Stimulated activated naive CD8-positive, alpha-beta T cell treated with anti-CD3 and anti-CD28 coated beads, Interleukin-15, Interleukin-2, amounts not matched to agents 100 ng/mL and 50 ng/mL, for 24 hours (primary cell): ENCODE measurements around the gene SCPEP1.
"Not testable (repeated sequence)": the region's sequence is repeated elsewhere in the genome, so short reads cannot be mapped to it uniquely, and the experiment has no call there.

Experiments
- H3K27ac Mint-ChIP-seq: one replicate; pipeline ENCODE4 v1.8.0; 2021; ENCODE audit warnings: mild to moderate bottlenecking, mixed read lengths
- H3K27me3 Mint-ChIP-seq: one replicate; pipeline ENCODE4 v1.8.0; 2021; ENCODE audit warnings: mixed read lengths
- H3K36me3 Mint-ChIP-seq: one replicate; pipeline ENCODE4 v1.8.0; 2021; ENCODE audit warnings: low read depth, mixed read lengths
- H3K4me1 Mint-ChIP-seq: one replicate; pipeline ENCODE4 v1.8.0; 2021; ENCODE audit warnings: low read depth, mixed read lengths
- H3K4me3 Mint-ChIP-seq: one replicate; pipeline ENCODE4 v1.8.0; 2021; ENCODE audit warnings: mild to moderate bottlenecking, mixed read lengths
- H3K9me3 Mint-ChIP-seq: one replicate; pipeline ENCODE4 v1.8.0; 2021; ENCODE audit warnings: mixed read lengths

SCPEP1 gene, protein sequence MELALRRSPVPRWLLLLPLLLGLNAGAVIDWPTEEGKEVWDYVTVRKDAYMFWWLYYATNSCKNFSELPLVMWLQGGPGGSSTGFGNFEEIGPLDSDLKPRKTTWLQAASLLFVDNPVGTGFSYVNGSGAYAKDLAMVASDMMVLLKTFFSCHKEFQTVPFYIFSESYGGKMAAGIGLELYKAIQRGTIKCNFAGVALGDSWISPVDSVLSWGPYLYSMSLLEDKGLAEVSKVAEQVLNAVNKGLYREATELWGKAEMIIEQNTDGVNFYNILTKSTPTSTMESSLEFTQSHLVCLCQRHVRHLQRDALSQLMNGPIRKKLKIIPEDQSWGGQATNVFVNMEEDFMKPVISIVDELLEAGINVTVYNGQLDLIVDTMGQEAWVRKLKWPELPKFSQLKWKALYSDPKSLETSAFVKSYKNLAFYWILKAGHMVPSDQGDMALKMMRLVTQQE

DNA sequence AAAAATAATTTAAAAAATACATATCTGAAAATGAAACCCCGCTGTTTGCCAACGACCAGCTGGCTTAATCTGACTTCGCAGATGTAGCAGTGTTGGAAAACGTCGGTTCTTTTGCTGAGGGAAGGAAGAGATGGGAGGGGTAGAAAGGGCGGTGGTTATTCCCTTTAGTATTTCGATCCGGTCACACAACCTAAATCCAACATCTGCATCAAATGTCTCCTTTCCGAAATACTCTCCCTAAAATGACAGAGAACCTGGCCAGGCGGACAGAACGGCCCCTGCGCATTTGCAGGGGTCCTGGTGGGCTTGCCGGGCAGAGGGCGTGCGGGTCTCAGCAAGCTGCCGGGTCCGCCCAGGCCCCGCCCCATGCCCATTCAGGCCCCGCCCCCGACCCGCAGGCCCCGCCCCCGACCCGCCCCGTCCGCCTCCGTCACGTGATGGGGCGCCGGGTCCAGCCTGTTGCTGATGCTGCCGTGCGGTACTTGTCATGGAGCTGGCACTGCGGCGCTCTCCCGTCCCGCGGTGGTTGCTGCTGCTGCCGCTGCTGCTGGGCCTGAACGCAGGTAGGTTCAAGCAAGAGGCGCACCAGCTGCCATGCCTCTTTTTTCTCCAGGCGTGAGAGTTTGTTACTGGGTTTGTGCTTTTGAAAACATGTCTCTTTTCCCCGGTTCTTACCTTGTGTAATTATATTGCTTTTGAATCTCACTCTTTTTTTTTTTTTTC, at the start of gene SCPEP1:
Gene SCPEP1 (plus strand): TSS at position 459 of the 723 bp plus-strand sequence. CDS start 29 bp downstream, at position 488.
- no peaks in the 10 kb centered on the region for H3K9me3 Mint-ChIP-seq
- H3K4me1 Mint-ChIP-seq: peaks cover 18% of the 10 kb centered on the region
- H3K27me3 Mint-ChIP-seq: peaks cover 4% of the 10 kb centered on the region
- peak within 1 kb of the TSS; percentile 87 for H3K4me3 Mint-ChIP-seq
- peak within 1 kb of the TSS; percentile 92 for H3K27ac Mint-ChIP-seq
- no peaks in the 10 kb centered on the region for H3K36me3 Mint-ChIP-seq

DNA sequence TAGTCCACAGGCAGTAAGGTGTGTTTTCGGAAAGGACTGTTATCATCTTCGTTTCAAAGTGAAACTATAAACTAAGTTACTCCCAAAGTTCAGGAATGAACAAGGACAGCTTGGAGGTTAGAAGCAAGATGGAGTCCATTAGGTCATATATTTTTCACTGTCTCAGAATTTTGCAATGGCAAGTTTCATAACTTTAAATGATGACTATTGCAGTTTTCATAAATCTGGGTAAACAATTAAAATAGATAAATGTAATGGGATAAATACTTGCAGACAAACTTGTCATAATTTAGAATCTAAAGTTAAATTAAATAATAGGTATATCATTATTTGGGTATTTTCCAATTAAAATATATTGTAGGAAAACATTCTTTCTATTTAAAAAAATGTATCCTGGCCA, 49.3 kb upstream of the SCPEP1 start:
- peaks cover 3% of the 10 kb centered on the region for H3K27me3 Mint-ChIP-seq
- H3K9me3 Mint-ChIP-seq: peaks cover 8% of the 10 kb centered on the region
- no peak overlapping the region for H3K27ac Mint-ChIP-seq
- no peak overlapping the region for H3K4me3 Mint-ChIP-seq
- H3K36me3 Mint-ChIP-seq: peaks cover 20% of the 10 kb centered on the region
- H3K4me1 Mint-ChIP-seq: no peaks in the 10 kb centered on the region

DNA sequence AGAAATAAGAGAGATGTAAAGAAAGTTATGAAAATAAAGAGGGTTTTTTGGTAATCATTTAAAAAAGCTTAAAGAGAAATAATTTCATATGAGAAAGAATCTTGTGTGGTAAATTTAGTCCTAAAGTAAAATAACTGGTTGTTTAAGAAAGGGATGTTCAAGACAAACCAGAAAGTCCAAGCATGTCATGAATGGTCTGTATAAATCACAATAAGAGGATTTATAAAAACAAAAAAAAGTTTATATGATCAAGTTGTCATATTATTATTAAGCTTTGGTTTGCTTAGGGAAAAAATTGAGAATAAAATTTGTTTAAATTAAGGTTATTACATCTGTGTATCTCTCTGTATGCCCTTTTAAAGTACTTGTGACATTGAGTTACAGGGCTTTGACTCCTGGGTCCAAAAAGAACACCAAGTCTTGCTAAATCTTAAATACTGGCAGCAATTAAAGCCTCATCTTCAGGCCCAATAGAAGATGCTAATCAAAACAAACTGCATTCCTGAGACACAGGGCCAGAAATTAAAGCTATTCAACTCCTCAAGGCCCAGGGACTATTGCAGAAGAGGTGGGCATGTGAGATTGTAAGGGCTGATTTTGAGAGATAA, 48.5 kb upstream of the SCPEP1 start:
- Mint-ChIP-seq H3K4me3 (no peak overlapping the region), H3K27ac (no peak overlapping the region), H3K36me3 (peaks cover 29% of the 10 kb centered on the region), H3K9me3 (peaks cover 8% of the 10 kb centered on the region), H3K27me3 (peaks cover 3% of the 10 kb centered on the region), H3K4me1 (peaks cover 2% of the 10 kb centered on the region)

DNA sequence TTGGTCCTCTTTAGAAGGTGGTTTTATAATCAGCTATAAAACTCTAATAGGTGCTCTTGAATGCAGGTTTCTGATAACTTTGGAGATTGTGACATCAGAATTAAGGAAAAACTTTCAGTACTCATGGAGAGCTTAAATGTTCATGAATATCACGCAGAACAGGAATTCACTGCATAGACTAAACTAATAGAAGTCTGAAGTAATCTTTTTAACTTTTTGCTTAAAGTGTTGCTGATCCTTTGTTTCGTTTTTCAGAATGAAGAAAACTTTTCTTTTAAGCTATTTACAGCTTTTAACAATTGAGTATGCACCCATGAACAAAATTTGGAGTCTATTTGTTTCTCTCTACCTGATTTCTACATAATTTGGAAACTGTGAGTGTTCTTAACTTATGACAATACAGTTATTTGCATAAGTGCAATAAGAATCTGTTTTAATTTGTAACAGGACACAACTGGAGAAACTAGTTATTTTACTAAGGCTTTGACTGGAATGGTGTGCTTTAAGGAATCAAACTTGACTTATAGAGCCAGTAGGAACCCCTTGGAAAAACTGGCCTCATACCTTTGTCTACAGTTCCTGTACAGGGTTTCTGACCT, 47.1 kb upstream of the SCPEP1 start:
- no peak overlapping the region for H3K27ac Mint-ChIP-seq
- H3K4me3 Mint-ChIP-seq: no peak overlapping the region
- peaks cover 3% of the 10 kb centered on the region for H3K4me1 Mint-ChIP-seq
- peaks cover 8% of the 10 kb centered on the region for H3K9me3 Mint-ChIP-seq
- peaks cover 32% of the 10 kb centered on the region for H3K36me3 Mint-ChIP-seq
- no peaks in the 10 kb centered on the region for H3K27me3 Mint-ChIP-seq

DNA sequence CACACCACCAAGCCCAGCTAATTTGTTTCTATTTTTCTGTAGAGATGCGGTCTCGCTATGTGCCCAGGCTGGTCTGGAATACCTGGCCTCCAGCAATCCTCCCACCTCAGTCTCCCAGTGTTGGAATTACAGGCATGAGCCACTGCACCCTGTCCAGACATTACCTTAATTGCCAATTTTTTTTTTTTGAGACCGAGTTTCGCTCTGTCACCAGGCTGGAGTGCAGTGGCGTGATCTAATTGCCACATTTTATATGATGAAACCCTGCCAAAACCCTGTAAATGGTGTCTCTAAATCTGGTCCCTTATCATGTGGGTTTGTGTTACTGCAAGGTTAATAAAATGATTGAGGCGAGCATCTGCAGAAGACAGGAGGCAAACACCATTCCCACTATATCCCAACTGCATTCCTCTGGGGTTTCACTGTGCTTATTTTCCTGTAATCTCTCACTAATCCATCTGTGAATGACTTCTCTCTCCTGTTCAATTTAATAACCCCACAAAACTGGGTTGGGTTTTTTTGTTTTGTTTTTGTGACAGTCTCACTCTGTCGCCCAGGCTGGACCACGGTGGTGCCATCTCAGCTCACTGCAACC, 44.7 kb upstream of the SCPEP1 start:
- Mint-ChIP-seq H3K4me3 (no peak overlapping the region), H3K9me3 (peaks cover 8% of the 10 kb centered on the region), H3K36me3 (peaks cover 52% of the 10 kb centered on the region), H3K27me3 (no peaks in the 10 kb centered on the region), H3K4me1 (peaks cover 19% of the 10 kb centered on the region), H3K27ac (no peak overlapping the region)

DNA sequence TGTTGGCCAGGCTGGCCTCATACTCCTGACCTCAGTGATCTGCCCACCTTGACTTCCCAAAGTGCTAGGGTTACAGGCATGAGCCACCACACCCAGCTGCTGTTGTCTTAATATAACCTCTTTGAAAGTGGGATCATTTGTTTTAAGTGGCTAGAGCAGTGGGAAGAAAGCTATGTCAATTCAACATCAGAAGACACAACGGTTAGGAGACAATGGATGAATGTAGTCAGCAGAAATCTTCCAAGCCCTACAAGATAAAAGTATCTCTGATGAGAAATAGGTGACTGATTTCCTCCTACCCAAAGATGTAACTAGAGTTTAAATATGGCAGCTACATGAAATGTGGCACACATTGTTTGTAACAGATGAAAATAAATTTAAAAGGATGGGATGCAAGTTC, 44.1 kb upstream of the SCPEP1 start:
- Mint-ChIP-seq H3K27me3 (no peaks in the 10 kb centered on the region), H3K4me3 (no peak overlapping the region), H3K9me3 (peaks cover 8% of the 10 kb centered on the region), H3K27ac (no peak overlapping the region), H3K4me1 (peaks cover 22% of the 10 kb centered on the region), H3K36me3 (peaks cover 59% of the 10 kb centered on the region)

DNA sequence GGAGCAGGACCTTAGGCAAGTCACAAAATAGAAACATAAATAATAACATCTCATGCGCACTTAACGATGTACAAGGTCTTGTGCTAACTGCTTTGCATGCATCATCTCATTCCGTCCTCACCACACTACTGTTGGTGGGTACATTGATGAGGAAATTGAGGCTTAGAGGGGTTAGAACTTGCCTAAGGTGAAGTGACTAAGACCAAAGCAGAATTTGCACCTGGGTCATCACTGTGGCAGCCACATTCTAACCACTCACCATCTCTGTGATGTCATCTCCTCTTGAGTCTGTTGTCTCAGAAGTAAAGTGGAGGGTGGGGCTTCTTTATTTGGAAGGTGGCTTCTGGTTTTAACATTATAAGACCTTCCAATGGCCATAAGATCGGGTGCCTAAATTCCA, 43.7 kb upstream of the SCPEP1 start:
- H3K27me3 Mint-ChIP-seq: no peaks in the 10 kb centered on the region
- peaks cover 22% of the 10 kb centered on the region for H3K4me1 Mint-ChIP-seq
- H3K27ac Mint-ChIP-seq: no peak overlapping the region
- H3K36me3 Mint-ChIP-seq: peaks cover 59% of the 10 kb centered on the region
- peaks cover 8% of the 10 kb centered on the region for H3K9me3 Mint-ChIP-seq
- H3K4me3 Mint-ChIP-seq: no peak overlapping the region

DNA sequence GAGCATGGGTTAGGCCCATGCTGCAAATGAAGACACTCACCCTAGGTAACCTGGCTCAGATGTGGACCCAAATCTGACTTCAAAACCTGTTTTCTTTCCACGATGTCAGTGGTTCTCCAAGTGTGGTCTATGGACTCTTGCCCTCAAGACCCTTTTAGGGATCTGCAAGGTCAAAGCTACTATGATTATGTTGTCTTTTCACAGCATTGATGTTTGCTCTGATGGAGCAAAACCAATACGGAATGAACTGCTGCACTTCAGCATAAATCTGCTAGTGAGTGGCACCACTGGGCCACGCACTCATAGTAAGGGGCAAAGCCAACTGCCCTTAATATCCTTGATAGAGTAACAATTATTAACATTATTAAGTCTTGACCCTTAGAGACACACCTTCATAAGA, 42.5 kb upstream of the SCPEP1 start:
- Mint-ChIP-seq H3K27me3 (no peaks in the 10 kb centered on the region), H3K36me3 (peaks cover 60% of the 10 kb centered on the region), H3K4me1 (peaks cover 22% of the 10 kb centered on the region), H3K27ac (no peak overlapping the region), H3K4me3 (no peak overlapping the region), H3K9me3 (peaks cover 6% of the 10 kb centered on the region)

DNA sequence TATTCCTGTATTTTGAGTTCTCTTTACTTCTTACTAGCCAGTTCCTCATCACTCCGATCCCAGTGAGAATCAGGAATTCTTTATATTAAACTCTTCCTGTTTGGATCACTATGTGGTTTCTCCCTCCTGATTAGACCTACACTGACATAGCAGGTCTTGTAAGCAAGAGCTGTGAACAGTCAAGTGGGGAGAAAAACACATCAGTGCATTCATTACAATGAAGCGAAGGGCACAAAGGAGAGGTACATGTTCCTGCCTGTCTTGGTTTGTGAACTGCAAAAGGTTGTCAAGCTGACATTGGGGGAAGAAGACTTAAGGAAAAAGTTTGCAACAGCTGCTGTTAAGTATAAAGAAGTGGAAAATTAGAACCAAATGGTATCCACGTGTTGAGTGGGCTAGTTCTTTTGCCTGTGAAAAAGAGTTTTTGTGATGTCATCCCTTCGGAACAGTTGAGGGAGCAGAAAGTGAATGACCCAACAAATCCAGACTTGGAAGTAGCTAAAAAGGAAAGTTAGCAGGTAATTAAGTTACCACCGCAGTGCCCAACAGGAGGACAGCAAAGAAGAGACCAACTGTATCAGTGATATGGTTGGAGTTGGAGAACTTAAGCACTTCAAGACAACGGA, 41.1 kb upstream of the SCPEP1 start:
- Mint-ChIP-seq H3K27me3 (no peaks in the 10 kb centered on the region), H3K4me3 (no peak overlapping the region), H3K36me3 (peaks cover 63% of the 10 kb centered on the region), H3K4me1 (peaks cover 22% of the 10 kb centered on the region), H3K27ac (peak overlapping the region; percentile 74), H3K9me3 (no peaks in the 10 kb centered on the region)

DNA sequence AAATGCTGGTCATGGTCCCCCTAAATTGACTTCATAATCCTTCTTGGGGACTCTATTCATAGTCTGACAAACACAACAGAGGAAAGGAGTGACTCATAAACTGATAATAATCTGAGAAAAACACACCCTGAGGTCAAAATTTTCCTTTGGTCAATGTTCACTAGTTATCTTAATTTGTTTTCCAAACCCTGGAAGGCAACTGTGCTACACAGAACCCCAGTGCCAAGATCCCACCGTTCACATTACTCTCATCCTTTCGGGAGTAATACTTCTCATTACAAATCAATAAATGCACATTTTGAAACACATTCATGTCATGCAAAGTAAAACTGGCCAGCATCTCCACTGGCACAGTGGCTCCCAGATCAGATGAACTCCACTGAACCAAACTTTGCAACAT, 40.2 kb upstream of the SCPEP1 start:
- Mint-ChIP-seq H3K36me3 (peaks cover 64% of the 10 kb centered on the region), H3K27ac (peak overlapping the region; percentile 50), H3K4me1 (peaks cover 22% of the 10 kb centered on the region), H3K9me3 (no peaks in the 10 kb centered on the region), H3K27me3 (no peaks in the 10 kb centered on the region), H3K4me3 (peak overlapping the region; percentile 18)

DNA sequence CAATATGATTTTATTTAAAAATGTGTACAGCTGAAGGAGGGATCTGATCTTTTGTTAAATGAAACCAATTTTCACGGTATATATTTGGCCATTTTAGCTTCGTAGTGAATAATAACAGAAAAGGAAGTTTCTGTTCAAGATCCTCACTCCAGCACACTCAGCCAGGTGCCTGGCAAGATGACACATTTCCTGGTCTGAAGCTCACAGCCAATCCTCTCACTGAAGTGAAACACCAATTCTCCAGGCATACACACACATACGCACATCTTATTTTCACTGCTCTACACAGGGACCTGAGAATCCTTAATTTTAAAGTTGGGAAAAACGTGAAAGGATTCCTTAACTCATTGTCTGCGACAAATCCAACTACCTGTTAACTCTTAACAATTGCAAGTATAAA, 39.7 kb upstream of the SCPEP1 start:
- H3K9me3 Mint-ChIP-seq, H3K27me3 Mint-ChIP-seq, H3K4me3 Mint-ChIP-seq: not testable (repeated sequence)
- H3K27ac Mint-ChIP-seq: peak overlapping the region; percentile 50
- peaks cover 22% of the 10 kb centered on the region for H3K4me1 Mint-ChIP-seq
- peaks cover 67% of the 10 kb centered on the region for H3K36me3 Mint-ChIP-seq

DNA sequence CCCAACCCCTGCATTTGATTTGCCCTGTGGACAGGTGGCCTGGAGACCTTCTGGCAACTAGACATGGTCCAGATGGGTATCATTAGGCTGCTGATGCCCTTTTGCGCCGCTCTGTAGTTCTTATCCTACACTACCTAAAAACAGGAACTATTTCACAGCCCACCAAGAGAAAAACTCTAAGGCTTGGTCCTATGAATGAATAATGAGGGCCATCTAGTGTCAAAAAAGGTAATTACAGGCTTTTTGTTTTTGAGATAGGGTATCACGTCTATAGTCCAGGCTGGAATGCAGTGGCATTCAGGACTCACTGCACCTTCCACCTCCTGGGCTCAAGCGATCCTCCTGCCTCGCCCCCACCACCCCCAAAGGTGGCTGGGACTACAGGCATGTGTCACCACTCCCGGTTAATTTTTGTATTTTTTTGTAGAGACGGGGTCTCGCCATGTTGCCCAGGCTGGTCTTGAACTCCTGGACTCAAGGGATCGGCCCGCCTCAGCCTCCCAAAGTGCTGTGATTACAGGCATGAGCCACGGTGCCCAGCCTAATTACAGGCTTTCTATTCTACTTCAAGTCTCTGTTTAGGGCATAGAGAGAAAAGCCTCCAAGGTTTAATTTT, 38.0 kb upstream of the SCPEP1 start:
- Mint-ChIP-seq H3K27ac (no peak overlapping the region), H3K4me1 (peaks cover 19% of the 10 kb centered on the region)

DNA sequence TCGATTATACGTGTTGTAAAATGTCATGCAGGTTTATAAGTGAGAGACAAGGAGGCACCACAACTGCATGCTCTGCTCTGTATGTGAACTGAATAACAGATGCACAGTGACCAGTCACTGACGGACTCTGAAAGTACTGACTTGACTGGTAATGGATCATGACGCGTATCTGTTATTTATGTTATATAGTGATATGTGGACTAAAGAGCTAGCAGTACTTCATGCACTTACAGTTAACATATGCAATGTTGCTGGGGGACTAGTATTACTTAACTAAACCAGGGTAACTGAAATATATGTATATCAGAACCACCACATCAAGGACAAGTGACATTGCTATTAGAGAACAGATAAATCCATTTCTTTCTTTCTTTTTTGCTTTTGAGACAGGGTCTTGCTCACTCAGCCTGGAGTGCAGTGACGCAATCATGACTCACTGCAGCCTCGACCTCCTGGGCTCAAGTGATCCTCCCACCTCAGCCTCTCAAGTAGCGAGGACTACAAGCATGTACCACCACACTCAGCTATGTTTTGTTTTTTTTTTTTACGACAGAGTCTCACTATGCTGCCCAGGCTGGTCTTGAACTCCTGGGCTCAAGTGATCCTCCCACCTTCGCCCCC, 34.3 kb upstream of the SCPEP1 start:
- H3K9me3 Mint-ChIP-seq: no peaks in the 10 kb centered on the region
- no peak overlapping the region for H3K27ac Mint-ChIP-seq
- no peaks in the 10 kb centered on the region for H3K4me1 Mint-ChIP-seq
- no peaks in the 10 kb centered on the region for H3K27me3 Mint-ChIP-seq
- H3K4me3 Mint-ChIP-seq: no peak overlapping the region
- H3K36me3 Mint-ChIP-seq: peaks cover 66% of the 10 kb centered on the region

More for the DNA sequence above, 38.0 kb upstream of the SCPEP1 start:
- Mint-ChIP-seq H3K36me3 (peaks cover 64% of the 10 kb centered on the region), H3K9me3 (no peaks in the 10 kb centered on the region), H3K27me3 (no peaks in the 10 kb centered on the region), H3K4me3 (no peak overlapping the region)
